Adrenal gland (tissue), 5 donors: Measurements from ENCODE around the gene KRTAP19-6.

ENCODE experiments used
- CTCF ChIP-seq, 6 experiments: fragments of 450-650 bp in 4 of 6; fragments of 200-600 bp in 2 of 6; sonication (generic) in 1 of 6; IDR thresholded peaks; 1 replicate in 5 of 6; 2 replicates in 1 of 6; pipeline versions ENCODE4 v1.5.1 to v1.8.0; 2016 to 2021; ENCODE audit warnings: antibody characterized with exemption in 6 of 6, mild to moderate bottlenecking in 2 of 6, moderate library complexity in 1 of 6
- POLR2A ChIP-seq, 2 donors: fragments of 450-650 bp; IDR thresholded peaks; one replicate each; pipeline ENCODE4 v1.6.1; 2017; ENCODE audit warnings: antibody characterized with exemption in 2 of 2, mild to moderate bottlenecking in 2 of 2, moderate library complexity in 1 of 2
- donor health status: DM: no; HTN: no; CAD: no.

DNA sequence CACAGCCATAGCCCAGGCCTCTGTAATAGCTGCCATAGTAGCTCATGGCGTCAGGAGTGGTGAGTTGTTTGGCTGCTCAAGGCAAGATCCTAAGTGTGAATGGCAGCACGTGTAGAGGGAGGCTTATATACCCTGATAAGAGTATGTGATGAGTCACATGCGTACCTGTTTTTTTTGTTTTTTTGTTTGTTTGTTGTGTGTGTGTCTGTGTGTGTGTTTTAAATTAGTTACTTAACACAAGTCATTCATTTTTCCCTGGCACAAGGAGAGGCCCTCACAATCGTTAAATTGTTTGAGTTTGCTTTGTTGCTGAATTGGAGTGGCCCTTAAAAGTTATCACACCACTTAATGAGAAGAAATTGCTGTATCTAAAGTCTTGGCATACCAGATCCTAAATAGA lies 44.6 kb downstream of the KRTAP19-6 start, which contains the start of gene KRTAP19-4:
- TF ChIP-seq CTCF (IDR thresholded peaks at IDR 0.05) (no peak), POLR2A (IDR thresholded peaks at IDR 0.05) (no peak)
